ENCODE measurements around the gene LATS2. TPM values are rescaled to one million over a fixed set of nuclear protein-coding genes. Genes with fewer than 3 reads are reported as not detected.

Gene LATS2
- total RNA-seq, 2 experiments from 2014 or later, result 6.2 to 6.5 TPM

GRCh38 chr13:20990910-20991525 lies 70.4 kb downstream of the LATS2 start:
- H3K4me3 Mint-ChIP-seq, result no peak overlapping the region
- H3K27ac Mint-ChIP-seq, result no peak overlapping the region
- ChIA-PET CTCF (no interaction called here), POLR2A (no interaction called here)
- no peaks in the 10 kb centered on the region for H3K36me3 ChIP-seq (ENCODE audit: insufficient read depth, low read length)
- H3K27ac ChIP-seq (ENCODE audit: low read depth in 1 of 2, low read length in 2 of 2), result no peak overlapping the region
- H3K36me3 Mint-ChIP-seq (ENCODE audit: low read depth), result no peaks in the 10 kb centered on the region
- DNase-seq (no peak), ATAC-seq (ENCODE audit: poor library complexity) (no peak)
- no peaks in the 10 kb centered on the region for H3K4me1 ChIP-seq (ENCODE audit: insufficient read depth, low read length)
- H3K9me3 Mint-ChIP-seq, result no peaks in the 10 kb centered on the region
- TF ChIP-seq CTCF (IDR thresholded peaks at IDR 0.05), result no peak
- no peaks in the 10 kb centered on the region for H3K27me3 Mint-ChIP-seq
- intact Hi-C loops (cut with DNase I, micrococcal nuclease), result no loop called here
- peaks cover 4% of the 10 kb centered on the region for H3K4me1 Mint-ChIP-seq (ENCODE audit: low read depth)
- no peaks in the 10 kb centered on the region for H3K27me3 ChIP-seq (ENCODE audit: control insufficient read depth in 1 of 2, insufficient read depth in 2 of 2, low read length in 2 of 2)
- H3K4me3 ChIP-seq (ENCODE audit: low read length), result no peak overlapping the region
- peaks cover 0 to 10% of the 10 kb centered on the region in 2 experiments for H3K9me3 ChIP-seq (ENCODE audit: control insufficient read depth in 1 of 2, insufficient read depth in 1 of 2, low read length in 2 of 2)

- no peaks in the 10 kb centered on the region for H3K9me3 Mint-ChIP-seq
- Histone ChIP-seq H3K4me3 (ENCODE audit: low read length) (no peak overlapping the region), H3K27me3 (ENCODE audit: control insufficient read depth in 1 of 2, insufficient read depth in 2 of 2, low read length in 2 of 2) (no peaks in the 10 kb centered on the region), H3K36me3 (ENCODE audit: insufficient read depth, low read length) (no peaks in the 10 kb centered on the region), H3K4me1 (ENCODE audit: insufficient read depth, low read length) (no peaks in the 10 kb centered on the region), H3K9me3 (ENCODE audit: control insufficient read depth in 1 of 2, insufficient read depth in 1 of 2, low read length in 2 of 2) (peaks cover 0 to 10% of the 10 kb centered on the region in 2 experiments), H3K27ac (ENCODE audit: low read depth in 1 of 2, low read length in 2 of 2) (no peak overlapping the region)
- no peak for TF ChIP-seq CTCF (IDR thresholded peaks at IDR 0.05)
- ChIA-PET POLR2A (no interaction called here), CTCF (no interaction called here)
- no peak for ATAC-seq (ENCODE audit: poor library complexity)
- peaks cover 4% of the 10 kb centered on the region for H3K4me1 Mint-ChIP-seq (ENCODE audit: low read depth)
- no peak overlapping the region for H3K27ac Mint-ChIP-seq
- intact Hi-C loops (cut with DNase I, micrococcal nuclease), result no loop called here
- H3K4me3 Mint-ChIP-seq, result no peak overlapping the region
- DNase-seq, result no peak
- no peaks in the 10 kb centered on the region for H3K36me3 Mint-ChIP-seq (ENCODE audit: low read depth)
- no peaks in the 10 kb centered on the region for H3K27me3 Mint-ChIP-seq
Measured at GRCh38 chr13:20989656-20990321, 71.6 kb downstream of the LATS2 start.

- H3K9me3 Mint-ChIP-seq, result no peaks in the 10 kb centered on the region
- Histone ChIP-seq H3K36me3 (ENCODE audit: insufficient read depth, low read length) (no peaks in the 10 kb centered on the region), H3K4me1 (ENCODE audit: insufficient read depth, low read length) (no peaks in the 10 kb centered on the region), H3K27me3 (ENCODE audit: control insufficient read depth in 1 of 2, insufficient read depth in 2 of 2, low read length in 2 of 2) (no peaks in the 10 kb centered on the region), H3K9me3 (ENCODE audit: control insufficient read depth in 1 of 2, insufficient read depth in 1 of 2, low read length in 2 of 2) (peaks cover 0 to 10% of the 10 kb centered on the region in 2 experiments), H3K27ac (ENCODE audit: low read depth in 1 of 2, low read length in 2 of 2) (no peak overlapping the region), H3K4me3 (ENCODE audit: low read length) (no peak overlapping the region)
- no peaks in the 10 kb centered on the region for H3K27me3 Mint-ChIP-seq
- intact Hi-C loops (cut with DNase I, micrococcal nuclease), result no loop called here
- ChIA-PET CTCF (no interaction called here), POLR2A (no interaction called here)
- no peaks in the 10 kb centered on the region for H3K36me3 Mint-ChIP-seq (ENCODE audit: low read depth)
- TF ChIP-seq CTCF (IDR thresholded peaks at IDR 0.05), result no peak
- DNase-seq (no peak), ATAC-seq (ENCODE audit: poor library complexity) (no peak)
- no peak overlapping the region for H3K27ac Mint-ChIP-seq
- no peak overlapping the region for H3K4me3 Mint-ChIP-seq
- H3K4me1 Mint-ChIP-seq (ENCODE audit: low read depth), result peaks cover 4% of the 10 kb centered on the region
Measured at GRCh38 chr13:20988909-20989655, 72.3 kb downstream of the LATS2 start.
